ENCODE data around the gene NEB. TPM values are rescaled to one million over a fixed set of nuclear protein-coding genes. Genes with fewer than 3 reads are reported as not detected.

Gene NEB
- total and polyA plus RNA-seq, 2 of the 4 experiments (the other 2 are of a cell fraction) = under 0.01 TPM; not detected in 1

DNA sequence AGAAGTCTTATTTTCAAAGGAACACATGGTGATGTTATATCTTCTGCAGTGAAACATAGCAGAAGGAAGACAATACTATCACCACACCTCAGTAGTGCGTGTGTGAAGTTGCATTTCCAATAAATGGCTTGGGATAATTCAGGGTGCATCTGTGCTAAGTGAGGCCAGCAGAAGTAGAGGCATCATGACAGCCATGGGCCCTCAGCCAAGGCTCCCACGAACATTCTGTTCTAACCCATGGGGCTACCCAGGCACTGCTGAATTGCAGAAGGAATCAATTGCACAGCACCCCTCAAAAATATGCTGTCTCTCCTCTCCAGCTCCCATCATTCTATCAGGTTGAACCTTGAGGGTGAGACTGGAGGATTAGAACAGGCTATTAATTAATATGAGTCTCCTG, 185.1 kb downstream of the NEB start:
- in situ Hi-C loops (cut with MboI; ENCODE audit: low sequenced_read_pairs) (no loop called here), intact Hi-C loops (cut with micrococcal nuclease) (no loop called here), dilution Hi-C loops (cut with HindIII; ENCODE audit: low sequenced_read_pairs, unreplicated experiment) (no loop called here)
- no peak overlapping the region for H4K91ac ChIP-seq (ENCODE audit: insufficient read depth, low read depth, low read length)
- DNase-seq (no peak), ATAC-seq (ENCODE audit: low read depth) (no peak)
- H3K56ac ChIP-seq (ENCODE audit: extremely low read depth, insufficient read depth, low read length) = no peak overlapping the region
- no peaks in the 10 kb centered on the region for H3K27me3 ChIP-seq (ENCODE audit: control insufficient read depth, insufficient read depth, low read length)
- H3K9ac ChIP-seq (ENCODE audit: low read depth, low read length) = no peak overlapping the region
- no peak overlapping the region for H2BK5ac ChIP-seq (ENCODE audit: low read depth, low read length, poor library complexity, severe bottlenecking)
- no peak overlapping the region for H4K8ac ChIP-seq (ENCODE audit: low read depth in 2 of 2, low read length in 2 of 2)
- ChIA-PET POLR2A (ENCODE audit: unreplicated experiment) (no interaction called here), CTCF (no interaction called here)
- no peak overlapping the region for H3K23ac ChIP-seq (ENCODE audit: low read depth, low read length)
- H3K27ac ChIP-seq (ENCODE audit: insufficient read depth, low read length) = no peak overlapping the region
- H2AK9ac ChIP-seq (replicated peaks; ENCODE audit: low read depth, low read length, poor library complexity) = no peak overlapping the region
- H2BK120ac ChIP-seq (ENCODE audit: low read depth, low read length) = no peak overlapping the region
- H3K14ac ChIP-seq (replicated peaks; ENCODE audit: low read depth, low read length) = no peak overlapping the region
- BruUV-seq (replicated peaks) = no TSS peak
- TF ChIP-seq SMC3 (IDR thresholded peaks at IDR 0.05; ENCODE audit: low read depth, low read length) (no peak), MXI1 (IDR thresholded peaks at IDR 0.05; ENCODE audit: borderline replicate concordance, low read depth, low read length) (no peak), RFX5 (IDR thresholded peaks at IDR 0.05; ENCODE audit: low read depth, low read length) (no peak), CEBPB (IDR thresholded peaks at IDR 0.05; ENCODE audit: low read depth, low read length) (no peak), CHD1 (IDR thresholded peaks at IDR 0.05; ENCODE audit: low read depth, low read length) (no peak), NFE2L2 (IDR thresholded peaks at IDR 0.05; ENCODE audit: low read depth, low read length) (no peak), POLR2A (IDR thresholded peaks at IDR 0.05; ENCODE audit: low read depth, low read length) (no peak), RAD21 (IDR thresholded peaks at IDR 0.05; ENCODE audit: low read length) (no peak), BHLHE40 (IDR thresholded peaks at IDR 0.05; ENCODE audit: low read depth, low read length) (no peak), FOS (IDR thresholded peaks at IDR 0.05; ENCODE audit: low read depth, low read length) (no peak), RCOR1 (IDR thresholded peaks at IDR 0.05; ENCODE audit: insufficient replicate concordance, low read length) (no peak), MAFK (IDR thresholded peaks at IDR 0.05; ENCODE audit: low read depth, low read length) (no peak), MAZ (IDR thresholded peaks at IDR 0.05; ENCODE audit: borderline replicate concordance, low read depth, low read length) (no peak)
- TF ChIP-seq, protein P1, sequence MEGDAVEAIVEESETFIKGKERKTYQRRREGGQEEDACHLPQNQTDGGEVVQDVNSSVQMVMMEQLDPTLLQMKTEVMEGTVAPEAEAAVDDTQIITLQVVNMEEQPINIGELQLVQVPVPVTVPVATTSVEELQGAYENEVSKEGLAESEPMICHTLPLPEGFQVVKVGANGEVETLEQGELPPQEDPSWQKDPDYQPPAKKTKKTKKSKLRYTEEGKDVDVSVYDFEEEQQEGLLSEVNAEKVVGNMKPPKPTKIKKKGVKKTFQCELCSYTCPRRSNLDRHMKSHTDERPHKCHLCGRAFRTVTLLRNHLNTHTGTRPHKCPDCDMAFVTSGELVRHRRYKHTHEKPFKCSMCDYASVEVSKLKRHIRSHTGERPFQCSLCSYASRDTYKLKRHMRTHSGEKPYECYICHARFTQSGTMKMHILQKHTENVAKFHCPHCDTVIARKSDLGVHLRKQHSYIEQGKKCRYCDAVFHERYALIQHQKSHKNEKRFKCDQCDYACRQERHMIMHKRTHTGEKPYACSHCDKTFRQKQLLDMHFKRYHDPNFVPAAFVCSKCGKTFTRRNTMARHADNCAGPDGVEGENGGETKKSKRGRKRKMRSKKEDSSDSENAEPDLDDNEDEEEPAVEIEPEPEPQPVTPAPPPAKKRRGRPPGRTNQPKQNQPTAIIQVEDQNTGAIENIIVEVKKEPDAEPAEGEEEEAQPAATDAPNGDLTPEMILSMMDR (conservative IDR thresholded peaks at IDR 0.05; ENCODE audit: low read depth, low read length) = no peak
- TF ChIP-seq, protein P2, sequence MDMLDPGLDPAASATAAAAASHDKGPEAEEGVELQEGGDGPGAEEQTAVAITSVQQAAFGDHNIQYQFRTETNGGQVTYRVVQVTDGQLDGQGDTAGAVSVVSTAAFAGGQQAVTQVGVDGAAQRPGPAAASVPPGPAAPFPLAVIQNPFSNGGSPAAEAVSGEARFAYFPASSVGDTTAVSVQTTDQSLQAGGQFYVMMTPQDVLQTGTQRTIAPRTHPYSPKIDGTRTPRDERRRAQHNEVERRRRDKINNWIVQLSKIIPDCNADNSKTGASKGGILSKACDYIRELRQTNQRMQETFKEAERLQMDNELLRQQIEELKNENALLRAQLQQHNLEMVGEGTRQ (IDR thresholded peaks at IDR 0.05; ENCODE audit: low read depth, low read length) = no peak
- TF ChIP-seq, protein P3, sequence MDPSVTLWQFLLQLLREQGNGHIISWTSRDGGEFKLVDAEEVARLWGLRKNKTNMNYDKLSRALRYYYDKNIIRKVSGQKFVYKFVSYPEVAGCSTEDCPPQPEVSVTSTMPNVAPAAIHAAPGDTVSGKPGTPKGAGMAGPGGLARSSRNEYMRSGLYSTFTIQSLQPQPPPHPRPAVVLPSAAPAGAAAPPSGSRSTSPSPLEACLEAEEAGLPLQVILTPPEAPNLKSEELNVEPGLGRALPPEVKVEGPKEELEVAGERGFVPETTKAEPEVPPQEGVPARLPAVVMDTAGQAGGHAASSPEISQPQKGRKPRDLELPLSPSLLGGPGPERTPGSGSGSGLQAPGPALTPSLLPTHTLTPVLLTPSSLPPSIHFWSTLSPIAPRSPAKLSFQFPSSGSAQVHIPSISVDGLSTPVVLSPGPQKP (IDR thresholded peaks at IDR 0.05; ENCODE audit: borderline replicate concordance, low read depth, low read length) = no peak
- H3K4ac ChIP-seq (ENCODE audit: low read depth, low read length) = no peak overlapping the region
- no peak overlapping the region for H4K5ac ChIP-seq (ENCODE audit: low read depth, low read length)
- H3K36me3 ChIP-seq (ENCODE audit: control insufficient read depth, insufficient read depth, low read length) = no peaks in the 10 kb centered on the region
- H2AFZ ChIP-seq (replicated peaks; ENCODE audit: low read length, poor library complexity) = no peak overlapping the region
- no peak overlapping the region for H2BK15ac ChIP-seq (ENCODE audit: low read depth, low read length)
- H3K4me2 ChIP-seq (ENCODE audit: low read depth, low read length) = no peak overlapping the region
- no peaks in the 10 kb centered on the region; the same call in 1 of the 2 replicates for H3K9me1 ChIP-seq (ENCODE audit: insufficient read depth, low read length)
- WGBS, 2 experiments (ENCODE audit: extremely low coverage in 2 of 2, insufficient read length in 1 of 2) = no CpG with 5 or more reads among the region's 2 CpGs
- no peaks in the 10 kb centered on the region for H4K20me1 ChIP-seq (ENCODE audit: insufficient read depth, low read length)
- no peaks in the 10 kb centered on the region for H3K79me1 ChIP-seq (ENCODE audit: low read depth in 1 of 2, low read length in 2 of 2)
- no peaks in the 10 kb centered on the region for H3K9me3 ChIP-seq (ENCODE audit: control insufficient read depth, insufficient read depth, low read length)
- no peaks in the 10 kb centered on the region for H3K4me1 ChIP-seq (ENCODE audit: control insufficient read depth, insufficient read depth, low read length)
- H3K18ac ChIP-seq (ENCODE audit: low read depth, low read length) = no peak overlapping the region
- H3K4me3 ChIP-seq (ENCODE audit: insufficient read depth, low read depth, low read length) = no peak overlapping the region
- no peak overlapping the region for H2AK5ac ChIP-seq (ENCODE audit: low read depth, low read length)
- no peak overlapping the region for H2BK20ac ChIP-seq (ENCODE audit: low read depth, low read length)

Data from IMR-90 (cell line).